ENCODE results near the gene CDC42BPG. TPM values are rescaled to one million over a fixed set of nuclear protein-coding genes. Genes with fewer than 3 reads are reported as not detected.

Gene CDC42BPG
- total RNA-seq, 1 experiment from 2014 or later: 24.9 TPM

DNA sequence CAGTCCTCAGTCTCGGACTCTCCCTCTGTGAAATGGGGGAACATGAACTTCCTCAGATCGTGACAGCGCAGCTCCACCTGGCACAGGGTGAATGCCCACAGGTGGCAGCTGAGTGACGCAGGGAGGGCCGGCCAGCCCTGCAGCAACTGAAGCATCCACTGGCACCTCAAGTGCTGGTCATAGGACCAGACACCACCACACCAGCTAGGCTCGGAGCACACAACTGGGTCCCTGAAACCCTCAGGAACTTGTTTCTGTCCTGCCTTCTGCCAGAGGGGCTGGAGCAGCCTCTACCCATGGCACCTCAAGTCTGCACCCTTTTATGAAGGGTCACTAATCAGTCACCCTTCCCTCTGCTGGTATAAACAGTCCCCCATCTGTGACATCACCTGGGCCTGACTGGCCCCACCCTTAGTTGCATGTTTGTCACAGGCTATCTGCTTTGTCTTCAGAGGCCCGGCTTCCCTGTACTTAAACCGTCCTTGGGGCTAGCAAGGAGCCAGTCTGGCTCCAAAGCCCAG lies 7.4 kb upstream of the CDC42BPG start:
- no peak overlapping the region for H3K27ac ChIP-seq (ENCODE audit: insufficient read length, low read depth, low read length)
- no peak overlapping the region for H3K23ac ChIP-seq (ENCODE audit: insufficient read length, low read depth, low read length)
- WGBS (ENCODE audit: extremely low coverage, insufficient read length, low lambda C conversion rate): no CpG with 5 or more reads among the region's 8 CpGs
- no peak overlapping the region for H4K91ac ChIP-seq (ENCODE audit: insufficient read length, low read depth, low read length)
- no peak overlapping the region for H4K8ac ChIP-seq (replicated peaks; ENCODE audit: insufficient read length, low read depth, low read length)
- H2BK5ac ChIP-seq (ENCODE audit: insufficient read length, low read length): no peak overlapping the region
- no peak overlapping the region for H2AFZ ChIP-seq (ENCODE audit: low read length)
- H2BK20ac ChIP-seq (ENCODE audit: low read depth, low read length, poor library complexity, severe bottlenecking): no peak overlapping the region
- H3K4me1 Mint-ChIP-seq: peaks cover 22 to 23% of the 10 kb centered on the region in 2 experiments
- no peaks in the 10 kb centered on the region for H3K9me3 ChIP-seq (ENCODE audit: control insufficient read depth, low read depth, low read length)
- no peak overlapping the region for H3K18ac ChIP-seq (ENCODE audit: insufficient read length, low read depth, low read length)
- no peaks in the 10 kb centered on the region for H3K27me3 Mint-ChIP-seq (ENCODE audit: low read depth)
- H3K27me3 ChIP-seq (ENCODE audit: insufficient read depth, low read length): no peaks in the 10 kb centered on the region
- no peaks in the 10 kb centered on the region for H3K9me3 Mint-ChIP-seq
- no peak overlapping the region for H3K4me2 ChIP-seq (ENCODE audit: insufficient read depth, insufficient read length, low read length)
- no peak overlapping the region for H2BK12ac ChIP-seq (ENCODE audit: insufficient read length, low read depth, low read length)
- peak overlapping the region in 1 of 3 experiments; percentile 53; a peak in 3 of 7 replicates for H3K27ac Mint-ChIP-seq
- DNase-seq: no peak
- H2BK15ac ChIP-seq (ENCODE audit: low read depth, low read length): no peak overlapping the region
- no peak overlapping the region for H3K14ac ChIP-seq (ENCODE audit: insufficient read depth, low read length)
- H3K79me2 ChIP-seq (ENCODE audit: insufficient read depth, low read length): no peaks in the 10 kb centered on the region
- no peak overlapping the region for H3K56ac ChIP-seq (ENCODE audit: insufficient read length, low read depth, low read length)
- peaks cover 2 to 14% (median 11%) of the 10 kb centered on the region in 3 experiments; a peak in 6 of 7 replicates for H3K36me3 Mint-ChIP-seq (ENCODE audit: insufficient read depth in 1 of 3, low read depth in 3 of 3)
- no peak overlapping the region for H3K4me3 Mint-ChIP-seq
- no peak overlapping the region for H4K5ac ChIP-seq (ENCODE audit: insufficient read length, low read depth, low read length)
- no peak overlapping the region for H3T11ph ChIP-seq (ENCODE audit: low read length)
- TF ChIP-seq, protein P1, sequence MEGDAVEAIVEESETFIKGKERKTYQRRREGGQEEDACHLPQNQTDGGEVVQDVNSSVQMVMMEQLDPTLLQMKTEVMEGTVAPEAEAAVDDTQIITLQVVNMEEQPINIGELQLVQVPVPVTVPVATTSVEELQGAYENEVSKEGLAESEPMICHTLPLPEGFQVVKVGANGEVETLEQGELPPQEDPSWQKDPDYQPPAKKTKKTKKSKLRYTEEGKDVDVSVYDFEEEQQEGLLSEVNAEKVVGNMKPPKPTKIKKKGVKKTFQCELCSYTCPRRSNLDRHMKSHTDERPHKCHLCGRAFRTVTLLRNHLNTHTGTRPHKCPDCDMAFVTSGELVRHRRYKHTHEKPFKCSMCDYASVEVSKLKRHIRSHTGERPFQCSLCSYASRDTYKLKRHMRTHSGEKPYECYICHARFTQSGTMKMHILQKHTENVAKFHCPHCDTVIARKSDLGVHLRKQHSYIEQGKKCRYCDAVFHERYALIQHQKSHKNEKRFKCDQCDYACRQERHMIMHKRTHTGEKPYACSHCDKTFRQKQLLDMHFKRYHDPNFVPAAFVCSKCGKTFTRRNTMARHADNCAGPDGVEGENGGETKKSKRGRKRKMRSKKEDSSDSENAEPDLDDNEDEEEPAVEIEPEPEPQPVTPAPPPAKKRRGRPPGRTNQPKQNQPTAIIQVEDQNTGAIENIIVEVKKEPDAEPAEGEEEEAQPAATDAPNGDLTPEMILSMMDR (conservative IDR thresholded peaks at IDR 0.05): no peak
- no peak overlapping the region for H3K4ac ChIP-seq (ENCODE audit: low read depth, low read length)
- no peaks in the 10 kb centered on the region for H4K20me1 ChIP-seq (ENCODE audit: control insufficient read depth, insufficient read depth, insufficient read length)
- no peaks in the 10 kb centered on the region for H3K23me2 ChIP-seq (ENCODE audit: insufficient read length, low read depth, low read length, poor library complexity, severe bottlenecking)
- H2AK5ac ChIP-seq (ENCODE audit: insufficient read length, low read length): no peak overlapping the region
- H3K9ac ChIP-seq (ENCODE audit: extremely low read depth, insufficient read length, low read length): no peak overlapping the region
- H2BK120ac ChIP-seq (ENCODE audit: low read depth, low read length, poor library complexity, severe bottlenecking): no peak overlapping the region
- no peaks in the 10 kb centered on the region; the same call in 1 of the 2 replicates for H3K4me1 ChIP-seq (ENCODE audit: insufficient read depth, low read length)
- H3K79me1 ChIP-seq (ENCODE audit: insufficient read depth, low read depth, low read length, poor library complexity, severe bottlenecking): no peaks in the 10 kb centered on the region
